Endothelial cell (in vitro differentiated cells): ENCODE results near the gene MTRFR. TPM values are rescaled to one million over a fixed set of nuclear protein-coding genes. Genes with fewer than 3 reads are reported as not detected.

Source experiments
- DNase-seq: peaks from one replicate; pipeline ENCODE4 v3.0.0; 2021; ENCODE audit warnings: low spot score
- H3K27ac Mint-ChIP-seq: one replicate; pipeline ENCODE4 v1.8.0; 2021; ENCODE audit warnings: mixed read lengths, inconsistent platforms; ENCODE audit not compliant: unreplicated experiment
- H3K27me3 Mint-ChIP-seq: one replicate; pipeline ENCODE4 v1.8.0; 2021; ENCODE audit warnings: mild to moderate bottlenecking, moderate library complexity, mixed read lengths, inconsistent platforms; ENCODE audit not compliant: unreplicated experiment
- H3K36me3 Mint-ChIP-seq: one replicate; pipeline ENCODE4 v1.8.0; 2021; ENCODE audit warnings: mild to moderate bottlenecking, low read depth, mixed read lengths, inconsistent platforms; ENCODE audit not compliant: unreplicated experiment
- H3K4me1 Mint-ChIP-seq: one replicate; pipeline ENCODE4 v1.8.0; 2021; ENCODE audit warnings: mild to moderate bottlenecking, mixed read lengths, inconsistent platforms; ENCODE audit not compliant: unreplicated experiment
- H3K4me3 Mint-ChIP-seq: one replicate; pipeline ENCODE4 v1.8.0; 2021; ENCODE audit warnings: mild to moderate bottlenecking, mixed read lengths, inconsistent platforms; ENCODE audit not compliant: unreplicated experiment
- H3K9me3 Mint-ChIP-seq: one replicate; pipeline ENCODE4 v1.8.0; 2021; ENCODE audit warnings: mixed read lengths, inconsistent platforms; ENCODE audit not compliant: unreplicated experiment
- total RNA-seq: library from RNA; stranded (reverse); fragmentation: NEBNext Ultra II Directional; extraction: Animal tissue kit (Norgen Biotek cat#: 25700); gene quantifications from one replicate; pipeline ENCODE4 v1.2.1, GENCODE V29; 2021; ENCODE audit not compliant: unreplicated experiment
- TF ChIP-seq, protein P1 (sequence below): fragments of 200-600 bp; sonication (generic); IDR thresholded peaks from one replicate; pipeline ENCODE4 v1.5.0; 2021; ENCODE audit warnings: antibody characterized with exemption; ENCODE audit not compliant: unreplicated experiment

MTRFR gene
- total RNA-seq, 1 donor from 2014 or later = 11.6 TPM

DNA sequence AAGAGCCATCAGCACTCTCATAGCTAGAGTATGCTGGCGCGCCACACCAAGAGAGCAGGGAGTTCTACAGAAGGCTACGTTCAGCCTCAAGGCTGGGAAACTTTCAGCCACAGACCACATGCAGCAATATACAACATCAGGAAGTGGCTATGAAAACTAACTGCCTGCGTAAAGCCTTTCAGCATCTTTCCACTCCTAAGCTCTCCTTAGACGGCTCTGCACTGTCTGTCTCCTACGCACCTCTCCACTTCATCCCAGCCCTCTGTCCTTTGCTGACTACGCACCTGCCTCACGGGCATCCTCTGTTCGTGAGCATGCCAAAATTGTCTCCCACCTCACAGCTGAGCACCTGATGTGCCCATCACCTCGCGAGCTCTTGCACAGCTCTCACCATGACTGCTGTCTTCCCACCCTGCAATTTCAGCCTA, 10.0 kb upstream of the MTRFR start:
- Mint-ChIP-seq H3K9me3 (no peaks in the 10 kb centered on the region), H3K27me3 (no peaks in the 10 kb centered on the region), H3K36me3 (peaks cover 3% of the 10 kb centered on the region), H3K4me3 (no peak overlapping the region), H3K27ac (no peak overlapping the region), H3K4me1 (no peaks in the 10 kb centered on the region)
- TF ChIP-seq, protein P1, sequence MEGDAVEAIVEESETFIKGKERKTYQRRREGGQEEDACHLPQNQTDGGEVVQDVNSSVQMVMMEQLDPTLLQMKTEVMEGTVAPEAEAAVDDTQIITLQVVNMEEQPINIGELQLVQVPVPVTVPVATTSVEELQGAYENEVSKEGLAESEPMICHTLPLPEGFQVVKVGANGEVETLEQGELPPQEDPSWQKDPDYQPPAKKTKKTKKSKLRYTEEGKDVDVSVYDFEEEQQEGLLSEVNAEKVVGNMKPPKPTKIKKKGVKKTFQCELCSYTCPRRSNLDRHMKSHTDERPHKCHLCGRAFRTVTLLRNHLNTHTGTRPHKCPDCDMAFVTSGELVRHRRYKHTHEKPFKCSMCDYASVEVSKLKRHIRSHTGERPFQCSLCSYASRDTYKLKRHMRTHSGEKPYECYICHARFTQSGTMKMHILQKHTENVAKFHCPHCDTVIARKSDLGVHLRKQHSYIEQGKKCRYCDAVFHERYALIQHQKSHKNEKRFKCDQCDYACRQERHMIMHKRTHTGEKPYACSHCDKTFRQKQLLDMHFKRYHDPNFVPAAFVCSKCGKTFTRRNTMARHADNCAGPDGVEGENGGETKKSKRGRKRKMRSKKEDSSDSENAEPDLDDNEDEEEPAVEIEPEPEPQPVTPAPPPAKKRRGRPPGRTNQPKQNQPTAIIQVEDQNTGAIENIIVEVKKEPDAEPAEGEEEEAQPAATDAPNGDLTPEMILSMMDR = no peak
- no peak for DNase-seq

DNA sequence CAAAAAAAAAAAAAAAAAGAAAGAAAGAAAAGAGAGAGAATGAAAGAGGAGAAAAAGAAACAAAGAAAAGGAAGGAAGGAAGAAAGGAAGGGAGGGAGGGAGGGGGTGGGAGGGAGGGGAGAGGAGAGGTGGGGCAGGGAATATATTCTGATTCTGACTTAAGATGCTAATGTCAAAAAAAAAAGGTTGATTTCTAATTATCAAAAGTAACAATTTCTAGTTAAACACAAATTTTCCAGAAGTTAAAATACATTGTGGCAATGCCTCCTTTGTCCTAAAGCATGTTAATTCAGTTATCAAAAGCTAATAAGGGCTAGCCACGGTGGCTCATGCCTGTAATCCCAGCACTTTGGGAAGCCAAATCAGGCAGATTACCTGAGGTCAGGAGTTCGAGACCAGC, 7.8 kb upstream of the MTRFR start:
- TF ChIP-seq, protein P1 = no peak
- Mint-ChIP-seq H3K9me3 (no peaks in the 10 kb centered on the region), H3K4me1 (peaks cover 5% of the 10 kb centered on the region), H3K36me3 (peaks cover 3% of the 10 kb centered on the region), H3K27me3 (no peaks in the 10 kb centered on the region), H3K4me3 (no peak overlapping the region), H3K27ac (no peak overlapping the region)
- no peak for DNase-seq

DNA sequence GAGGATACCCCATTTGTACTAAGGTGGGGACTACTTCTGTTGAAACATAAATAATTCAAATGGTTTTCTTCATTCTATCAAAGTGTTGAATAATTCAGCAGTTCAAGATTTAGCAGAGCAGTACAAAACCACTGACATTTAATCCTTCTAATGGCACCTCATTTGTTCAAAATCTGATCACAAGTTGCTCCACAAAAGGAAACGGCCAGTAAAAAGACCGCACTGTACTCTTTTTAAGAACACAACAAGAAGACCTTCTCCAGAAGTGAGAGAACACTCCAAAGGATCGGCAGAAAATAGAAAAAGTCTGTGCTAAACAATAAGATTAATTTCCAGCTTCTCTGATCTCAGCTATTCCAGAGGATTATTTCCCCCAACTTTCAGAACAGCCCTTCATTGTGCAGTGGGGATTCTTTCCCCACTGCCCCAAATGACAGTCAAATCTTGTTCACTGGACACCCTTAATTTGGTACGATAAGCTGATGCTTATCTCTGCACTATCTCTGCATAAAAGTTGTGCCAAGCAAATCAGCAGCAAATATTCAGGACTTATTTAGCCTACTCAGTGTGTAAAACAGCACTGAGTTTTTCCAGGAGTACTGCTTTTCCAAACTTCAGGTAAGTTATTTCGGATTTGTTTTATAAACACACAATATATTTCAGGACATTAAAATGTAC, 5.5 kb upstream of the MTRFR start:
- H3K4me3 Mint-ChIP-seq = no peak overlapping the region

DNA sequence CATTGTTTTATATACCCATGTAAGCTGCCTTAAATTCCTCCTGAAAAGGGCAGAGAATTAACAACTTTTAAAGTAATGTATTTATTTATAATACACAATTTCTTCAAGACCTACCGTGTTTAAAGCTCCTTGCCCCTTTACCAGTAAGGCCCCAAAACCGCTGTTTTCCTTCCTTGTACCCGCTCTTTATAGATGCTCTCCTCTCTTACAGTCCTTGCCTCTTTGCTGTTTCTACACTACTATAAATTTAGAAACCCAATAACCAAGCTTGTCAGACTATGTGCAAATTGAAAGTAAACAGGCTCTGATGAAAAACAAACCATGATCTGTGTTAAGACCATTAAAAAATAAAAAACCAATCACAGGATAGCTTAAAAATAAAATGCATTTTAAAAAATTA, 4.2 kb upstream of the MTRFR start:
- no peak for DNase-seq
- H3K4me1 Mint-ChIP-seq = peaks cover 10% of the 10 kb centered on the region
- H3K4me3 Mint-ChIP-seq = no peak overlapping the region
- H3K36me3 Mint-ChIP-seq = no peaks in the 10 kb centered on the region
- no peak overlapping the region for H3K27ac Mint-ChIP-seq
- TF ChIP-seq, protein P1 = no peak
- no peaks in the 10 kb centered on the region for H3K9me3 Mint-ChIP-seq
- H3K27me3 Mint-ChIP-seq = peaks cover 4% of the 10 kb centered on the region

More for the DNA sequence above, 5.5 kb upstream of the MTRFR start:
- Mint-ChIP-seq H3K27ac (no peak overlapping the region), H3K36me3 (no peaks in the 10 kb centered on the region), H3K4me1 (peaks cover 10% of the 10 kb centered on the region), H3K9me3 (no peaks in the 10 kb centered on the region), H3K27me3 (peaks cover 4% of the 10 kb centered on the region)
- no peak for DNase-seq
- TF ChIP-seq, protein P1 = no peak

DNA sequence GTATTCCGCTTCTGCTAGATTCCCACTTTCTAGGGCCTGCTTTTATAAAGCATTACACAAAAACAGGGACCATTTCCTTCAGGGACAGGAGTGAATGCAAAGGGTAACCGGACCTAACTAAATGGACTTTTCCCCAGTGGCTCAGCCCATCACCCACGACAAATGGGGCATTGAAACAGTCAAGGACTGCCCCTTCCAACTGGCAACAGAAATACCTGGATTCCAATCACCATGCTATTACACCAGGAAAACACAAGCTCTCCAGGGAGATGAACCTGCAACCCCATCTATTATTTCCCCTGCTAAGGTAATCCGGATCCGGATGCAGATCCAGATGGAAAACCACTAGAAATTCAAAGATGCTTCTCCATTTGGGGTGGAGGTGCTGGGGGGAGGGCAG, 1.3 kb upstream of the MTRFR start:
- no peak overlapping the region for H3K27ac Mint-ChIP-seq
- no peaks in the 10 kb centered on the region for H3K9me3 Mint-ChIP-seq
- peaks cover 10% of the 10 kb centered on the region for H3K4me1 Mint-ChIP-seq
- TF ChIP-seq, protein P1 = no peak
- H3K27me3 Mint-ChIP-seq = peaks cover 4% of the 10 kb centered on the region
- H3K36me3 Mint-ChIP-seq = no peaks in the 10 kb centered on the region
- DNase-seq = no peak
- H3K4me3 Mint-ChIP-seq = peak overlapping the region; percentile 95
